HepG2 (cell line): ENCODE measurements around the gene TBCD. TPM values are rescaled to one million over a fixed set of nuclear protein-coding genes. Genes with fewer than 3 reads are reported as not detected.

Experiments used
- ATAC-seq: fragments of 200-7000 bp; cut with Tn5 transposase; 3 replicates; pipeline ENCODE4 v1.9.1; 2020; ENCODE audit warnings: mild to moderate bottlenecking, moderate library complexity
- BruUV-seq: library from RNA; stranded (reverse); fragments of 400-500 nt; replicated peaks from 2 replicates; lab custom pipeline; 2021; lab: Mats Ljungman, UMichigan
- CTCF ChIA-PET: fragments of 300-600 bp; formaldehyde crosslinking; extraction: SDS; loops from one replicate; lab custom pipeline; 2021; ENCODE audit warnings: low total read pairs, inconsistent platforms, low intra/inter-chr PET ratio; lab: Yijun Ruan, JAX
- POLR2A ChIA-PET: fragments of 350-600 bp; sonication (Branson Sonifier 250); formaldehyde crosslinking; loops from one replicate; lab custom pipeline; 2020; ENCODE audit warnings: antibody characterized with exemption, inconsistent platforms; lab: Yijun Ruan, JAX
- DNase-seq: peaks from one replicate; pipeline ENCODE4 v3.0.0-alpha.2; 2015; ENCODE audit warnings: low spot score
- FAIRE-seq: peaks from 3 replicates; lab custom pipeline; 2011; peaks lifted over from hg19 to GRCh38; lab: Jason Lieb, UNC
- H2AFZ ChIP-seq: one replicate; pipeline ENCODE4 v1.6.1; 2011; ENCODE audit warnings: low read length, inconsistent platforms
- H3K27ac ChIP-seq: fragments of 300-600 bp; 3 replicates; pipeline ENCODE4 v1.8.0; 2011; ENCODE audit warnings: mixed run types, mild to moderate bottlenecking, mixed read lengths, low read length, inconsistent platforms; ENCODE audit not compliant: insufficient read depth; ENCODE audit errors: extremely low read length
- H3K27me3 ChIP-seq, 2 experiments: fragments of 200-600 bp in 1 of 2; 2 replicates in 1 of 2; 3 replicates in 1 of 2; pipeline versions ENCODE4 v1.6.0 to v1.8.0; 2011; ENCODE audit warnings: low read length in 2 of 2, mild to moderate bottlenecking in 2 of 2, moderate library complexity in 2 of 2, inconsistent platforms in 1 of 2; ENCODE audit not compliant: insufficient read depth in 2 of 2, control insufficient read depth in 1 of 2
- H3K36me3 ChIP-seq, 2 experiments: fragments of 200-600 bp in 1 of 2; replicated peaks in 1 of 2; 2 replicates in 1 of 2; 3 replicates in 1 of 2; pipeline versions ENCODE4 v1.5.1 to v1.8.0; 2011; ENCODE audit warnings: low read length in 2 of 2, inconsistent platforms in 1 of 2; ENCODE audit not compliant: insufficient read depth in 2 of 2, control insufficient read depth in 1 of 2
- H3K4me1 ChIP-seq: 2 replicates; pipeline ENCODE4 v1.5.1; 2012; ENCODE audit warnings: low read length, inconsistent platforms; ENCODE audit not compliant: insufficient read depth
- H3K4me2 ChIP-seq: 2 replicates; pipeline ENCODE4 v1.6.0; 2011; ENCODE audit warnings: low read depth, low read length, inconsistent platforms
- H3K4me3 ChIP-seq, 3 experiments: fragments of 200-600 bp in 1 of 3; sonication (generic), shearing (Covaris generic) in 1 of 3; replicated peaks in 1 of 3; 2 replicates each; pipeline ENCODE4 v1.5.1; 2011 to 2016; ENCODE audit warnings: low read length in 3 of 3, inconsistent platforms in 2 of 3, low read depth in 2 of 3, mild to moderate bottlenecking in 2 of 3, control low read depth in 1 of 3, mixed read lengths in 1 of 3; ENCODE audit not compliant: insufficient read depth in 1 of 3
- H3K79me2 ChIP-seq: one replicate; pipeline ENCODE4 v1.6.1; 2011; ENCODE audit warnings: low read length, inconsistent platforms; ENCODE audit not compliant: insufficient read depth
- H3K9ac ChIP-seq: 2 replicates; pipeline ENCODE4 v1.6.0; 2011; ENCODE audit warnings: mild to moderate bottlenecking, low read depth, low read length, inconsistent platforms; ENCODE audit not compliant: insufficient read depth
- H3K9me3 ChIP-seq: 2 replicates; pipeline ENCODE4 v1.5.1; 2012; ENCODE audit warnings: mild to moderate bottlenecking, low read length
- H4K20me1 ChIP-seq: 2 replicates; pipeline ENCODE4 v1.6.0; 2011; ENCODE audit warnings: inconsistent platforms, mild to moderate bottlenecking, low read length, moderate library complexity; ENCODE audit not compliant: insufficient read depth
- HMG20A ChIP-seq: IDR thresholded peaks from 2 replicates; pipeline ENCODE4 v1.6.1; 2016; ENCODE audit warnings: borderline replicate concordance
- HOXA3 ChIP-seq: sonication (generic); formaldehyde crosslinking; IDR thresholded peaks from 2 replicates; pipeline ENCODE4 v1.5.0; 2020; ENCODE audit warnings: missing genetic modification reagents
- JDP2 ChIP-seq: sonication (generic); formaldehyde crosslinking; IDR thresholded peaks from 2 replicates; pipeline ENCODE4 v1.8.1; 2022; ENCODE audit warnings: missing genetic modification reagents, borderline replicate concordance
- KDM4B ChIP-seq: sonication (generic); formaldehyde crosslinking; IDR thresholded peaks from 2 replicates; pipeline ENCODE4 v1.4.0; 2020; ENCODE audit warnings: missing genetic modification reagents
- TBX3 ChIP-seq: fragments of 450-650 bp; IDR thresholded peaks from 2 replicates; pipeline ENCODE4 v1.6.1; 2017; ENCODE audit warnings: antibody characterized with exemption, mild to moderate bottlenecking, inconsistent platforms, borderline replicate concordance
- ZFAT ChIP-seq: sonication (generic); formaldehyde crosslinking; conservative IDR thresholded peaks from 2 replicates; pipeline ENCODE4 v1.8.1; 2023; ENCODE audit warnings: missing genetic modification reagents, inconsistent platforms
- ZNF605 ChIP-seq: sonication (generic); formaldehyde crosslinking; IDR thresholded peaks from 2 replicates; pipeline ENCODE4 v1.8.0; 2022; ENCODE audit warnings: mild to moderate bottlenecking, missing genetic modification reagents
- ZNF746 ChIP-seq: sonication (generic); formaldehyde crosslinking; IDR thresholded peaks from 2 replicates; pipeline ENCODE4 v1.8.0; 2022; ENCODE audit warnings: mild to moderate bottlenecking, missing genetic modification reagents
- ZNF839 ChIP-seq: sonication (generic); formaldehyde crosslinking; IDR thresholded peaks from 2 replicates; pipeline ENCODE4 v1.4.0; 2020; ENCODE audit warnings: missing genetic modification reagents, mild to moderate bottlenecking, borderline replicate concordance
- WGBS: methylation state at CpG from one replicate; pipeline ENCODE4 v1.1.6; 2017; ENCODE audit warnings: low lambda C conversion rate; 5-methylcytosine and 5-hydroxymethylcytosine counted together
- in situ Hi-C: cut with HindIII; loops from 2 replicates; pipeline ENCODE4 v1.10.0; 2017; ENCODE audit warnings: low pct_unique_long_range_greater_than_20kb; ENCODE audit not compliant: extremely low pct_ligation_motif_present
- intact Hi-C: fragments of 100-400 bp; cut with micrococcal nuclease; formaldehyde crosslinking; loops from one replicate; pipeline ENCODE4 v1.10.0; 2022; ENCODE audit not compliant: unreplicated experiment
- polyA plus RNA-seq, 8 experiments: library from polyadenylated mRNA; depleted of rRNA in 3 of 8; stranded (reverse) in 7 of 8; unstranded in 1 of 8; fragments of >200 nt; fragmentation: Illumina TruSeq in 4 of 8; extraction: Trizol in 4 of 8; gene quantifications; 2 replicates each; pipeline versions ENCODE4 v1.2.1 to v1.2.3, GENCODE V29; 2011 to 2016; ENCODE audit warnings: low read depth in 4 of 8, missing spikeins in 1 of 8, mixed read lengths in 1 of 8; ENCODE audit not compliant: insufficient read depth in 1 of 8
- total RNA-seq, 5 experiments: library from RNA; depleted of rRNA; stranded (reverse); fragments of >200 nt; fragmentation: Illumina TruSeq; extraction: Trizol; gene quantifications; 2 replicates each; pipeline ENCODE4 v1.2.3, GENCODE V29; 2016; ENCODE audit warnings: low read depth in 1 of 5
- TF ChIP-seq, protein P1 (sequence below): sonication (generic); formaldehyde crosslinking; IDR thresholded peaks from 2 replicates; pipeline ENCODE4 v1.5.0; 2020; ENCODE audit warnings: missing genetic modification reagents
- TF ChIP-seq, protein P2 (sequence below): sonication (generic); formaldehyde crosslinking; IDR thresholded peaks from 2 replicates; pipeline ENCODE4 v1.5.0; 2020; ENCODE audit warnings: mild to moderate bottlenecking, missing genetic modification reagents
- TF ChIP-seq, protein P3 (sequence below): sonication (generic); formaldehyde crosslinking; IDR thresholded peaks from 2 replicates; pipeline ENCODE4 v1.5.1; 2020; ENCODE audit warnings: mild to moderate bottlenecking, missing genetic modification reagents, borderline replicate concordance
- TF ChIP-seq, protein P4 (sequence below): sonication (generic); formaldehyde crosslinking; IDR thresholded peaks from 2 replicates; pipeline ENCODE4 v1.8.0; 2022; ENCODE audit warnings: missing genetic modification reagents, mild to moderate bottlenecking, borderline replicate concordance

The TBCD gene
- total and polyA plus RNA-seq, 2 of the 13 experiments (the other 11 are each of a cell fraction or from before 2014, with no cell fraction given) = 33.9 to 54.8 TPM

DNA sequence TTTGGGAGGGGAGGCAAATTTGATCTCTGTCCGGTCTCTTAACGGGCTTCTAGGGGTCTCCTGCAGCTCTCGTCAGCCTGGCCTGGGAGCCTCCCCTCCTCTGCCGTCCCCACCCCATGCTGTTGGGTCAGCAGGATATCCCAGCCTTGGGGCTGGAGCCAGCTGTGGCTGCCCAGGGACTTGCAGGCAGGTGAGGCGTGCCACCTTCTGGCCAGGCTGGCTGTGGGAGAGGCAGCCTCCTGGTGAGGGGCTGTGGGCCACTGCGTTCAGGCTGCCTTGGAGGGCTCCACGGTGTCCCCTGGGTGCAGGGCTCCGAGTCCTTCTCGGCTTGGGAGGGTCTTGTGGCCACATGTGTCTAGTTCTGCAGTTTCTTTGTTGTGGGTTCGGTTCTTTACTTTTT is 34.6 kb downstream of the TBCD start:
- H3K79me2 ChIP-seq = no peaks in the 10 kb centered on the region
- H3K27ac ChIP-seq = no peak overlapping the region
- no peak for DNase-seq
- no peak overlapping the region for H2AFZ ChIP-seq
- TF ChIP-seq, protein P1, sequence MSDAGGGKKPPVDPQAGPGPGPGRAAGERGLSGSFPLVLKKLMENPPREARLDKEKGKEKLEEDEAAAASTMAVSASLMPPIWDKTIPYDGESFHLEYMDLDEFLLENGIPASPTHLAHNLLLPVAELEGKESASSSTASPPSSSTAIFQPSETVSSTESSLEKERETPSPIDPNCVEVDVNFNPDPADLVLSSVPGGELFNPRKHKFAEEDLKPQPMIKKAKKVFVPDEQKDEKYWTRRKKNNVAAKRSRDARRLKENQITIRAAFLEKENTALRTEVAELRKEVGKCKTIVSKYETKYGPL (CRISPR knock-in tag) = no peak
- TF ChIP-seq HMG20A (CRISPR knock-in tag) (no peak), ZNF839 (CRISPR knock-in tag) (no peak), JDP2 (CRISPR knock-in tag) (no peak), TBX3 (no peak), ZNF605 (CRISPR knock-in tag) (no peak), ZFAT (no peak), ZNF746 (no peak), KDM4B (CRISPR knock-in tag) (no peak), HOXA3 (CRISPR knock-in tag) (no peak)
- TF ChIP-seq, protein P2, sequence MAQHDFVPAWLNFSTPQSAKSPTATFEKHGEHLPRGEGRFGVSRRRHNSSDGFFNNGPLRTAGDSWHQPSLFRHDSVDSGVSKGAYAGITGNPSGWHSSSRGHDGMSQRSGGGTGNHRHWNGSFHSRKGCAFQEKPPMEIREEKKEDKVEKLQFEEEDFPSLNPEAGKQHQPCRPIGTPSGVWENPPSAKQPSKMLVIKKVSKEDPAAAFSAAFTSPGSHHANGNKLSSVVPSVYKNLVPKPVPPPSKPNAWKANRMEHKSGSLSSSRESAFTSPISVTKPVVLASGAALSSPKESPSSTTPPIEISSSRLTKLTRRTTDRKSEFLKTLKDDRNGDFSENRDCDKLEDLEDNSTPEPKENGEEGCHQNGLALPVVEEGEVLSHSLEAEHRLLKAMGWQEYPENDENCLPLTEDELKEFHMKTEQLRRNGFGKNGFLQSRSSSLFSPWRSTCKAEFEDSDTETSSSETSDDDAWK (CRISPR knock-in tag) = no peak
- TF ChIP-seq, protein P3, sequence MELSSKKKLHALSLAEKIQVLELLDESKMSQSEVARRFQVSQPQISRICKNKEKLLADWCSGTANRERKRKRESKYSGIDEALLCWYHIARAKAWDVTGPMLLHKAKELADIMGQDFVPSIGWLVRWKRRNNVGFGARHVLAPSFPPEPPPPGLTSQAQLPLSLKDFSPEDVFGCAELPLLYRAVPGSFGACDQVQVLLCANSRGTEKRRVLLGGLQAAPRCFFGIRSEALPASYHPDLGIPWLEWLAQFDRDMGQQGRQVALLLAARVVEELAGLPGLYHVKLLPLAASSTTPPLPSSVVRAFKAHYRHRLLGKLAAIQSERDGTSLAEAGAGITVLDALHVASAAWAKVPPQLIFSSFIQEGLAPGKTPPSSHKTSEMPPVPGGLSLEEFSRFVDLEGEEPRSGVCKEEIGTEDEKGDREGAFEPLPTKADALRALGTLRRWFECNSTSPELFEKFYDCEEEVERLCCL (CRISPR knock-in tag) = no peak
- TF ChIP-seq, protein P4, sequence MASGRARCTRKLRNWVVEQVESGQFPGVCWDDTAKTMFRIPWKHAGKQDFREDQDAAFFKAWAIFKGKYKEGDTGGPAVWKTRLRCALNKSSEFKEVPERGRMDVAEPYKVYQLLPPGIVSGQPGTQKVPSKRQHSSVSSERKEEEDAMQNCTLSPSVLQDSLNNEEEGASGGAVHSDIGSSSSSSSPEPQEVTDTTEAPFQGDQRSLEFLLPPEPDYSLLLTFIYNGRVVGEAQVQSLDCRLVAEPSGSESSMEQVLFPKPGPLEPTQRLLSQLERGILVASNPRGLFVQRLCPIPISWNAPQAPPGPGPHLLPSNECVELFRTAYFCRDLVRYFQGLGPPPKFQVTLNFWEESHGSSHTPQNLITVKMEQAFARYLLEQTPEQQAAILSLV (CRISPR knock-in tag) = no peak
- TF ChIP-seq, all 625 proteins: peak for 0
- intact Hi-C loops = no loop called here
- FAIRE-seq = no peak
- H4K20me1 ChIP-seq = no peaks in the 10 kb centered on the region
- H3K27me3 ChIP-seq = no peaks in the 10 kb centered on the region
- no peaks in the 10 kb centered on the region for H3K9me3 ChIP-seq
- H3K4me1 ChIP-seq = no peaks in the 10 kb centered on the region
- H3K4me2 ChIP-seq = no peak overlapping the region
- no TSS peak for BruUV-seq
- POLR2A ChIA-PET = no interaction called here
- 98% methylated on average over 5 of the region's 10 CpGs for WGBS
- H3K9ac ChIP-seq = no peak overlapping the region
- 0 out of 3 replicates have a peak, but pooled peaks have one; percentile 8 for ATAC-seq
- H3K4me3 ChIP-seq = no peak overlapping the region
- in situ Hi-C loops = no loop called here
- peaks cover 17 to 31% of the 10 kb centered on the region in 2 experiments; a peak in 4 of 5 replicates for H3K36me3 ChIP-seq
- CTCF ChIA-PET = no interaction called here
